Spleen (tissue), 7 donors: ENCODE data around the gene GM2A.

ENCODE experiments used
- CTCF ChIP-seq, 11 experiments: fragments of 200-600 bp in 7 of 11; fragments of 450-650 bp in 4 of 11; sonication (generic) in 4 of 11; IDR thresholded peaks in 8 of 11; conservative IDR thresholded peaks in 3 of 11; 1 replicate in 7 of 11; 2 replicates in 4 of 11; pipeline versions ENCODE4 v1.4.0 to v1.8.0; 2016 to 2021; ENCODE audit warnings: antibody characterized with exemption in 11 of 11, inconsistent platforms in 4 of 11, mild to moderate bottlenecking in 1 of 11
- POLR2AphosphoS5 ChIP-seq, 3 donors: sonication (generic); formaldehyde crosslinking; IDR thresholded peaks; one replicate each; pipeline ENCODE4 v1.5.1; 2017; ENCODE audit warnings: antibody characterized with exemption in 3 of 3
- donor health status: DM: no; HTN: no; CAD: no; lungs with moderate emphysema.
- donor health status: DM: no; HTN: no; CAD: no.
- donor health status: DM: no; HTN: no; CAD: no.

- TF ChIP-seq POLR2AphosphoS5 (IDR thresholded peaks at IDR 0.05), result no peak
- TF ChIP-seq CTCF (IDR thresholded peaks at IDR 0.05 in 8 of 11, conservative IDR thresholded peaks at IDR 0.05 in 3 of 11), result no peak
These were observed 22.8 kb downstream of the GM2A start for GRCh38 chr5:151275803-151276202.
